ENCODE data around the gene DPYD.

DPYD gene

DNA sequence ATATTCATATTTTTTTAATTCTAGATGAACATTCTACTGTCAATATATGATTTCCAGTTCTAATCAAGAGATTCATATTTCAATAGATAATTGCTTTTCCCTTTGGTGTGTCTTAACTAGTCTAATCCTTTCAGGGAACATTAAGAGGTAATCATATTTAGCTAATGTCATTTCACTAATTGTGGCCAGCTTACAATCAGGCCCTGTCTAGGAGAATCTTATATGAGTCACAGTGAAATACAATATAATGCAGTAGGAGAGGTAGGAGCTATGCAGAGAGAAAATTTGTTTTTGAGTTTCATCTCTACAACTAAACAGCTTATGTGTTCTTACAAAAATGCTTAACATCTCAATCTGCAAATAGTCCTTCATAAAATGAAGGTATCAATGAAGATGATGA, 85.9 kb downstream of the DPYD start:
- no peak for DNase-seq

DNA sequence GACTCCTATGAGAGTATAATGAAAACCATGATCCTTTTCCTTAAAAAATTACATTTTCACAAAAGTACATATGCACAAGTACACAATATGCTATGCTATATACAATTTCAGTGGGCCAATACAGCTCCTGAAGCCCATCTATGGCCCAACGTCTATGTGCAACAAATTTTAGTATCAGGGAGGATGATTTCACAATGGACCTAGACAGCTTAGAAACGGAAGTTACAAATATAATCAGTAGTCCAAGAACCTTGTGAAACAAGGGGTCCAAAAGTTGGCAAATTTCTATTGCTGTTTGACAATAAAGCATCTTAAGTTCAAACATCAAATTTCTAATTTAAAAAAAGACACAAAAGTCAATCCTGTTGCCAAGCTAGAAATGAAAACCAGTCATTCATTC, 87.0 kb downstream of the DPYD start:
- no peak for DNase-seq

DNA sequence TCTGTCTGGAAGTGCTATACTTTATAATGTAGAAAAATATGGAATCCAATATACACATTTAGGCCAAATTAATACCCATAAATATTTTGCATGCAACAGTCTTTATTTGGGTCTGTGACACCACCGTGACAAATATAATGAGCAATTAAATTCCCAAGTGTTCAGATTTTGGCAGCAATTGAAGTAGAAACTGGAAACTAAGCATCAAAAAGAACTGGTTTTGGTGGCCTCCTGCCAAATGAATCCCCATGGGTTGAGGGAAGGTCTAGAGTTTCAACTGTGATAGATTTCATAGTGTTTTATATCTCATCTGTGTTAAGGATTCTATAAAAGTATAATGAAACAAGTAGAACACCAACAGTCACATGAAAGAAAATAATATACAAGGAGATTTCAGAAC, 88.4 kb downstream of the DPYD start:
- DNase-seq, result no peak

DNA sequence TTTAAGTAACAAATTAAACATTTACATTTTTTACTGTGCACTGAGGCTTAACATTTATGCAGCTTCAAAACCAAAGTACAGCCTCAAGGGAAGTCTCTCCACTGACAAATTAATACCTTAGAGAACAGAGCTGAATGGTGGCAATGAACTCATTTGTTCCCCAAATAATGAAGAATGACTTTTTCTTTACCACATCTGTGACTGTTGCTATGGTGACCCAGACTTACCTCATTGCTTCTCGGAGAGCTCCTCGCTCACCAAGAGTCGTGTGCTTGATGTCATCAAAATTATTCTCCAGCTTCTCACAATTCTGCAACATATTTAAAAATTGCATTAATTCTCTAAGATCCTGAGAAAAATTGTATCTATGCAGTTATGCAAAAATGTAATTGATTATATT, 92.9 kb downstream of the DPYD start:
- DNase-seq, result no peak

DNA sequence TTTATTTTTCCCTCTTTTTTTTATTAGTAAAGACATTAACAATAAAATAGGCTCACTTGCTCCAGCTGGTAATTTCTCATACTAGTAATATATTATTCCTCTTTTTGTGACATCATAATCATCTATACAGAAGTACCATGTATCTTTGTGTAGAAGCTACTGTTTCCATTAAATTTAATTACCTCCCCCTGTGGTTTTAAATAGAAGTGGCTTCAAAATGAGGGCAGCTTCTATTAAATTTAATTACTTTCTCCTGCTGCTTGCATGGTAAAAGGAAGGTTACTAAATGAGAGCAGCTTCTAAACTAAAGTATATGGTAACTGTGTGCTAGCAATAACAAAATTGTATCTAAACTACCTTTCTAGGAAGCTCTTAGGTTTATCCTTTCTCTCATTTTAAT, 94.0 kb downstream of the DPYD start:
- DNase-seq, result no peak

DNA sequence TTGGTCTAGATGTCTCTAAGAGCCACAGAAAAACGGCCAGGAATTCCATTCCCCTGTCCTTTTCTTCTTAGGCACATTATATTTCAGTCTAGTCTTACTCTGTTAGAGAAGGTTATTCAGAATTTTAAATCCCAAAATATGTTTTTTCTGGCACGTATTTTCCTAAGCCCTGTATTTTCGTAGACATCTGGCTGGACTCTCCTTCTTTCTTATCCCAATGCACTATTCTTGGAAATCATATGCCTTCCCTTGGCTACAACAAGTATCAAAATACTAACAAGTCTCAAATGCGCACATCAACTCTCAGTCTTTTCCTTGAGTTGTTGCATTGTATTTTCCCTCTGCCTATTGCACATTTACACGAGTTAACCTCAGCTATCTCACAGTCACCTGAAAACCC, 96.2 kb downstream of the DPYD start:
- DNase-seq, result no peak

DNA sequence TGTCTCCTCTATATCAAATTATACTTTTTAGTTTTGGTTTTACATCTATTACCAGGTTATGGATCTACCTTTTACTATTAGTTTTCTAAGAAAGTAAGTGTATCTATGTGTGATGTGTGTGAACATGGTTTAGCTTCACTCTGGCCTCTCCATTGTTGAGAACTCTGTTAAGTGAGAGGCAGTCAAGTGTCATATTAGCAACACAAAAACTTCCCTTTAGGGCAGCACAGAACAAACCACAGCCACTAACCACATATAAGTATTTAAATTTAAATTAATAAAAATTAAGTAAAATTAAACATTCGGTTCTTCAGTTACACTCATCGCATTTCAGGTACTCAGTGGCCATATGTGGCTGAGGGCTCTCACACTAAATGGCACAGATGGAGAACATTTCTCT, 96.6 kb downstream of the DPYD start:
- no peak for DNase-seq

DNA sequence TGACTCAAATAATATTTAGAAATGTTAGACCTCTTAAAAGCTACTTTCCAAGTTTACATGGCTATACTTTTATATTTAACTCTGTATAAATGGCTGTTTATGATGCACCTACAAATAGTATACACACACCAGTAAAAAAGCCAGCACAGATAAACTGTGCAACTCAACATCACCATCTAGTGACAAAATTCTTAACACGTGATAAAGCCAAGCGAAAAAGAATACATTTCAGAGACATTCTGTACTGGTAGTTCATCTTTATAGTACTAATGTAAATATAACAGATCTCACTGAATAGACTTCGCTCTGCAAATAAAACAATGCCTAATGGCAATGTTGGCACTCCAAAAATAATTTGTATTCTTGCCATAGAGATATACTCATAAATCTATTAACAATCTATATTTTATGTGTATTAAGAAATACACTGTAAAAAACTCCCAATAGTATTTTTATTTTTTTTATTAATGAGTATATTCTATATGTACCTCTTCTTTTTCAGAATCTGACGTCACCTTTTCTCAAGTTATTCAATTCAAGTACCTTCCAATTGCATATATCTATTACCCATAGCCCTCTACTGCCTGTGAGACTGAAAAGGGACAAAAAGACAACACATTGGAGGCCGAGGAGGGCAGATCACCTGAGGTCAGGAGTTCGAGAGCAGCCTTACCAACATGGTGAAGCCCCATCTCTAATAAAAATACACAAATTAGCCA, 100.2 kb downstream of the DPYD start:
- DNase-seq, result peak in 1 of 2 experiments; percentile 42

DNA sequence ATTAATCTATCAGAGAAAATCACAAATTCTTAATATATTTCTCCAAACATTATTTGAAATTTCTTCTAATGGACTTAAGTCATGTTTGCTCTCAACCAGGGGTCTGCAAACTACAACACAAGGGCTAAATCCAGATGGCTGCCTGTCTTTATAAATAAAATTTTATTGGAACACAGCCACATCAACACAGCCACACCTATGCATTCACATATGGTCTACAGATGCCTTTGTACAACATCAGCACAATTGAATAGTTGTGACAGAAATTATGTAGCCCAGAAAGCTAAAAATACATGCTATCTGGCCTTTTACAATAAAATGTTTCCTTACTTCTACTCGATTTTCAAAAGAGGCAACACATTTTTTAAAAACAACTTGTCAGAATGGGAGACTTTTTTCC, 103.9 kb downstream of the DPYD start:
- DNase-seq, result no peak

DNA sequence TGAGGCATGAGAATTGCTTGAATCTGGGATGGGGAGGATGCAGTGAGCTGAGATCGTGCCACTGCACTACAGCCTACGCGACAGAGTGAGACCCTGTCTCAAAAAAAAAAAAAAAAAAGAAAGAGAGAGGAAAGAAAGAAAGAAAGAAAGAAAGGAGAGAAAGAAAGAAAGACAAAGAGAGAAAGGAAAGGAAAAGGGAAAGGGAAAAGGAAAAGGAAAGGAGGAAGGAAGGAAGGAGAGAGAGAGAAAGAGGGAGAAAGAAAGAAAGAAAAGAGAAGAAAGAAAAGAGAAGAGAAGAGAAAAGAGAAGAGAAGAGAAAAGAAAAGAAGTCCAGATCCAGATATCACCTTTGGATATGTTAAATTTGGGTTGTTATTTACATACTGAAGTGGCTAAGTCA, 106.0 kb downstream of the DPYD start:
- no peak for DNase-seq

DNA sequence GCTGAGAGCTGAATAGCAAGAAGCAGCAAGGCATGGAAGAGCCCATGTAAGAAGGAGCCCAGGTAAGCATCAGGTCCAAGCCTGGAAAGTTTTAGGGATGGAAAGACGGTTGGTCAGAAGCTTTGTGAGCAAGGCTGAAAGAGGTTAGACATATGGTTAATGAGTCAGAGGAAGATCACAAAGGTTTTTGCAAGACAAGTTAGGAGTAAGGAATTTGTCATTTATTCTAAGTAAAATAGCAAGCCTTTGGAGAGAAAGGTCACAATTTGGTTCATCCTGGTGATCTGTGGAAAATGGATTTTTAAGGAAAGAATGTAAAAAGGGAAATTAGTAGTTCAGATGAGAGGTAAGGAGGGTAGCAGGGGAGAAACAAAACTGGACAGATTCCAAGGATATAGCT, 106.7 kb downstream of the DPYD start:
- peak in 1 of 2 experiments; percentile 8 for DNase-seq

DNA sequence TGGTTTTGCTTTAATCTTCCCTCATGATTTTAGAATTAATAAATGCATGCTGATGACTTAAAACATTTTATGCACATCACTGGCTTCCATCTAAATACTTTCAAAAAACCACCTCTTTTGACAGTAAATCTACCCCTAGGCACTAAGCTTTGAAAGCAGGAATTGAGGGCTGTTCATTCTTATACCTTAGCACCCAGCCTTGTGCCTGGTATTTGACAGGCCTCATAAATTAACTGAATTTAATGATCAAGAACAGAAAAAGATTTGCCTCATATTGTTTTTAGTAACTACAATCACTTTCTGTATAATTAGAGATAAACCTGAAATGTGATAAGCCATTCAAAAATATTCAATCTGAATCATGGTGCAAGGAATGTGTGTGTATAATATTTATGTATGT, 108.8 kb downstream of the DPYD start:
- DNase-seq, result no peak

DNA sequence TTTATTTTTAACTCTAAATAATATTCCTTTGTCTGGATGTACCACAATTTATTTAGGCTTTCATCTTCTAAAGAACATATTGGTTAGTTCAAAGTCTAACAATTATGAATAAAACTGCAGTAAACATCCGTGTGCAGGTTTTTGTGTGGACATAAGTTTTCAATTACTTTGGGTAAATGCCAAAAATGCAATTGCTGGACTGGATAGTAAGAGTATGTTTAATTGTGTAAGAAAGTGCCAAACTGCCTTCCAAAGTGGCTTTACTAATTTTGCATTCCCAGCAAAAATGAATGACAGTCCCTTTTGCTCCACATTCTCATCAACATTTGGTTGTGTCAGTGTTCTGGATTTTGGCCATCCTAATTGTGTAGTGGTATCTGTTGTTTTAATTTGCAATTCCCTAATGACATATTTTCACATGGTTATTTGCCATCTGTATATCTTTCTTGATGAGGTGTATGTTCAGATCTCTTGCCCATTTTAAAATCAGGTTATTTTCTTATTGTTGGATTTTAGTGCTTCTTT, 113.8 kb downstream of the DPYD start:
- no peak for DNase-seq

DNA sequence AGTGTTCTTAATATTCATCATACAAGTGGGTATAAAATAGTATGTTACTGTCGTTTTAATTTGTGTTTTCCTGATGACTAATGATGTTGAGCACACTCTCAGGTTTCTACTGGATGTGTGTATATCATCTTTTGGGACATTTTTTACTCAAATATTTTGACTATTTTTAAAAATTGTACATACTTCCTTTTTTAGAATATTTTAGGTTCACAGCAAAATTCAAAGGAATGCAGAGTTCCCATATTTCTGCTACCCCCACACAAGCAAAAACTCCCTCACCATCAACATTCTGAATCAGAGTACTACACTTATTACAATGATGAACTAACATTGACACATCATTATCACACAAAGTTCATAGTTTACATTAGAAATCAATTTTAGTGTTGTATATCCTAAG, 114.5 kb downstream of the DPYD start:
- DNase-seq, result no peak

DNA sequence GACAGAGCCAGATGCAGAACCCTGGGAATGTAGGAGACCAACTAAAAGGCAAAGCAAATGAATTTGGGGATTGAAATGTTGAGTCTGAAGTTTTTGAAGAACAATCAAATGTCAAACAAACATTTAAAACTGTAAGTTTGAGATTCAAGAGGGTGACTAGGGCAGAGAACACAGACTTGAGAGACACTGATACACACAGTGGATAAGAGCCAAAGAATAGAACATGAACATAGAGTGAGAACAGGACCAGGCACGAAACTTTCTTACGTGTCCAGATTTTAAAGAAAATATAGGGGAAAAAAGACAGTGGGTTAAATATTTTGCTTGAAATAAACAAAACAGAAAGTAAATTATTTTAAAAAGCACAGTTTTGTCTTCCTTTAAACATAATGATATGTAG, 115.7 kb downstream of the DPYD start:
- DNase-seq, result no peak

DNA sequence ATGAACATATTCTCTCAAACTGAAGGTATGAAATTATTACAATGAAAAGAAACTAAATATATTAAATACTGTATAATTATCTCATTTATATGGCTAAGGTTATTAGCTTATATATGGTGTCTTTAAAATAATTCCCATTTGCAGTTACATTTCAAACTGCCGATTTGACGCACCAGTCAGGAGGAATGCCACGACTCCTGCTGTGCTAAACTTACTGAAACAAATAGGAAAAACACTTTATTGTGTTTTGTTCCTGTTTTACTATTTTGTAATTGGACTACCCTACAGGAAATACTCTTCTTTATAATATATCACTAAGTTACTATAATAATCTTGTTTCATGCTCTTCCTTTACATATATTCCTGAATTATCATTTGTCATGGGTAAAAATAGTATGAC, 117.8 kb downstream of the DPYD start:
- no peak for DNase-seq

DNA sequence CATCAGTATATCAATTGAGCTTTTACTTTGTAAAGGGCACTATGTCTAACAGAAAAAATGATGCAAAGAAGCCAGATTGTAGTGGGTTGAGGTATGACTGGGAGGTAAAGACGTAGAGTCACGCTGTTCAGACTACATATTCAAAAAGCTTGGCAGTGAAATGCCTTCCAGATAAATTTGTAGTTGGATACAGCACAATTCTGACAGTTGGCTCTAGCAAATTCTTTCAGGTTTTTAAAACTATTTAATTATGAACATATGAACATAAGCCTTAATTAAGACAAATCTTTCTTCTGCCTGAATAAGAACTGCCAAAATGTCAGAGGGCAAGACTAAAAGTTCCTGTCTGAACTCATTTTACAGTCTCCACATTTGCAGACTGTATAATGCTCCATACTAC, 118.8 kb downstream of the DPYD start:
- DNase-seq, result no peak

DNA sequence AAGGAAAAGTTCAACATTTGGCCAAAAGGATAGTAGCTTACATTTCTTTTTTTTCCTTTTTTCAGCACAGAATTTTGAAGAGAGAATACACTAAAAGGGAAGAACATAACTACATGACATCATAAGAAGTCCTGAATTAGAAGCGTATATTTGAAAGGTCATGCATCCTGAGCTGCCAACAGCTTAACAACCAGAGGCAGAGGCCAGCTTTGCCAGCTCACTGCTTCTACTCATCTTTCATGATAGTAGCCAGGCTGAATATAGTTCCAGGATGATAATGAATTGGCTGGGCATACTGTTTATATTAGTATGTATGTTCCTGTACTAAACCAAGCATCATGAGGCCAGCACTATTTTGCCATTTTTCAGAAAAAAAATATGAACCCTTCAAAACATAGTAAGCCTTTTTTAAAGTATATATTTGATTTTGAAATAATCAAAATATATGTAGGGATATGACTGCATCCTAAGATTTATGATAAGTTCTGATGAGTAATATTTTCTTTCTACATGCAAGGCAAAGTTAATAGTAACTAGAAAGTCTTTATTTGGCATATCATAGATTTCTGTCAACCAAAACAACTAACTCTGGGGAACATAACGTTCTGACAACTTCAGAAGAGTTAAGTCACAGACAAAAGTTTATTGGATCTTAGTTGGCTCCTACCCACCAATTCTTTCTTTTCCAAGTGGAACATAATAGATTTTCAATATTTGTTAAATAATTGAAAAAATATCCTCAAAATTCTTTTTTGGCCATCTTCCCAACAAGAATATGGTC, 123.2 kb downstream of the DPYD start:
- no peak for DNase-seq

DNA sequence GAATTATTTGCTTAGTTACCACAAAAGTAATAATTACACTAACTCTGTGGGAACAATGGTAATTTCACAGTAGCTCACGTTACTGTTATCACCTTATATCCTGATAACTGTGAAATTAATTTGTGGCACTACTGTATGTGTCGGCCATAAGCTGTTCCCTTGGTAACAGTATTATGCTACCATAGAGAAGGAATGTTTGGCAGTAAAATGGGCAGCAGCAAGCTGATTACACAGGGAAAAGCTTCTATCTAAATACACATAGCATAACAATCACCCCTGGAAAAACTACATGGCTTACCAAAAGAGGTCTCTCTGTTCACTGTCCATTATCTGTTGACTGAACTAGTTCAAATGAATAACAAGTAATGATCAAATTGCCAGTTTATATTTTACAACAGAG, 124.1 kb downstream of the DPYD start:
- DNase-seq, result peak in 1 of 2 experiments; percentile 17

DNA sequence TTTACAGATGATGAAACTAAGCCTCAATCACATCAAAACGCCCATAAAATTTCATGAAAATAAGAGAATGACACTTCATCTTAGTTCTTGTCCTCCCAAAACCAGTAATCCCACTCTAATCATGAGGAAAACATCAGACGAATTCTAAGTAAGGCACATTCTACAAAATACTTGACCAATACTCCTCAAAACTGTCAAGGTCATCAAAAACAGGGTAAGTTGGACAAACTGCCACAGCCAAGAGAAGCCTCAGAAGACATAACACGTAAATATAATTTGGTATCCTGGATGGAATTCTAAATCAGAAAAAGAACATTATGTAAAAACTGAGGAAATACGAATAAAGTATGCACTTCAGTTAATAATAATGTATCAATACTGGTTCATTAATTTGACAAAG, 128.2 kb downstream of the DPYD start:
- no peak for DNase-seq

DNA sequence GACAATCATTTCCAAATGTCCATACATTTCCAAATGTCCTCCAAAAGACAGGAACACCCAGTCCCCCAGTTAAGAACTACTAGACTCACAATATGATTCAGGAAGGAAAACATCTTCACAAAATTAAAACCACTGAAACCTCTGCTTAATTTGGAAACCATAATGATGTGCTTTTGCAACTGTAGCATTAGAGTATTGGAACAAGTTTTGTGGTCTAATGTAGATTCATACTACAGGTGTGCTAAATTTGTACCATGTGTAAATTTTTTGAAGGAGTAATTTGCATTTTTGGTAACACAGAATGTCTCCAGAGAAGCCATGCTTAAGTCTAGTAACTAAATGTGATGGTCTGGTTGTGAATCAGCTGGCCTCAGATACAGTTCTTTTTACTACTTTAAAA, 129.6 kb downstream of the DPYD start:
- DNase-seq, result no peak

DNA sequence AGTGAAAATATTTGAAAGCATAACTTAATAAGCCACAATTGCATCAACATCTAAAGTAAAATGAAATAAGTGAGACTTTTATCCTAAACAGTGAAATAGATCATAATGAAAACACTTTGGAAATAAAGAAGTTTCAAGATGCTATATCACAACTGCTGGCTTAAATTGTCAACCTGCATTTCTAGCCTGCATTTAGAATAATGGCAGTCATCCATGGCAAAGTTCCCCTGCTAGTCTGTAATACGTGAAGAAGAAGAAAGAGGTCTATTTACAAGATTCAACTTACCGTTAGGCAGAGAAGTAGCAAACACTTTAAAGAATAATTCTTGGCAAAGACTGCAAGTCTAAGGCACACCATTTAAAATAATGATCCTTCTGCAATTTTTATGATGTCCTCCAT, 133.6 kb downstream of the DPYD start:
- no peak for DNase-seq

DNA sequence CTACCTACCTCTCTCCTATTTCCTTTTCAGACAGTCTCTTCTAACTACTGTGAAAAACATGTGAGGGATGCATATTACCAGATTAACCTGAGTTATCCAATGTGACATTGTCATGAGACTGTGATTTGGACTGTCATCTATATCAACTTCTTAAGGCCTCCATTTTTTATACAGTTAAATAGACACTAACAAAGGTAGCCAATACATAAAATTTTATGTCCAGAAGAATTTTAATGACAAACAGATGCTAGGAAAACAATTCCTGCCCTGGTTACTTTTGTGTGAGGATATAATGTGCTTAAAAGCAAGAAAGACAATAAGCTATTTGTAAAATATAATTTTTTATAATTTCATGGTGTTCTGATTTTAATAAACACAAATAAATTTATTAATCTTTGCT, 136.2 kb downstream of the DPYD start:
- no peak for DNase-seq

DNA sequence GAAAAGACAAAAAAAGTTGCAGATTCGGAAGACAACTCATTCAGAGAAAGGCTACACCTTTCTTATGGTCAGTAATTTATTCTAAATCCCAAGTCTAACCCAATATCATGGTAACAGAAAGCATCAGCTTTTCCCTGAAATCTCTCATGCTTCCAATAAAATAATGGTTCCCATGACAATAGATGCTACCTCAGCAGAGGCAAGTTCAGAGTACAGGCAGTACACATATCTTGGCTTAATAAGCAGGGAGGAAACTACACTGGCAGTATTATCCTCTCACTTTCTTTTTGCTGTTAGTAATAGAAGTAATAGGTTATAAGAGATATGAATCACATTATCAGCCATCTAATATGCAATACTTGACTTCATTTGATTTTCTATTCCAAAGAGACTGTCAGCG, 137.1 kb downstream of the DPYD start:
- no peak for DNase-seq
